HG02943 (cell line): ENCODE data around the gene LCTL.

Experiments used
- ATAC-seq: cut with Tn5 transposase; IDR thresholded peaks from one replicate; pipeline ENCODE4 v1.9.1; 2021; ENCODE audit warnings: mild to moderate bottlenecking, low read depth, moderate library complexity; ENCODE audit not compliant: unreplicated experiment

LCTL gene

DNA sequence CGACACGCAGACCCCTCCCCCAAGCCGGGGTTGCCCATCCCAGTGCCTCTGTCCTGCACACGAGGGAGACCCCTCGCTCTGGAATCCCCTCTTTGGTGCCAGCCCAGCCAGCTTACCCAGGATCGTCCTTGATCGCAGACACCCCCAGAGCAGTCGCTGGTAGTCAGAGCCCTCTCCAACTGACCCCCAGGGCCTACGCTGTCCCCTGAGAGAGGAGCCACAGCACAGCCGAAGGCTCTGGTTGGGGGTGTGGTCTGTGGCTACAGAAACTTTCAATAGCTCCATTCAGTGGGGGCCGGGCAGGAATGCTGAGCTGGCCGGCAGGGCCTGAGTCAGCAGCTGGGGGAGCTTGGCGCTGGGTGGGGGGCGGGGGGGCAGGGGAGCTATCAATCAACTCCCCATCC, at the start of gene LCTL:
Gene LCTL (minus strand): TSS at position 258 of the 404 bp plus-strand sequence. CDS start 633 bp downstream, outside the sequence.
- ATAC-seq: no peak

GRCh38 chr15:66614951-66615760, 49.4 kb upstream of the LCTL start:
- ATAC-seq: no peak

- no peak for ATAC-seq
Observed at GRCh38 chr15:66614456-66614855, 48.7 kb upstream of the LCTL start.

- no peak for ATAC-seq
Observed at GRCh38 chr15:66613743-66614142, 47.9 kb upstream of the LCTL start.

GRCh38 chr15:66611257-66612053, 45.7 kb upstream of the LCTL start:
- ATAC-seq: no peak

DNA sequence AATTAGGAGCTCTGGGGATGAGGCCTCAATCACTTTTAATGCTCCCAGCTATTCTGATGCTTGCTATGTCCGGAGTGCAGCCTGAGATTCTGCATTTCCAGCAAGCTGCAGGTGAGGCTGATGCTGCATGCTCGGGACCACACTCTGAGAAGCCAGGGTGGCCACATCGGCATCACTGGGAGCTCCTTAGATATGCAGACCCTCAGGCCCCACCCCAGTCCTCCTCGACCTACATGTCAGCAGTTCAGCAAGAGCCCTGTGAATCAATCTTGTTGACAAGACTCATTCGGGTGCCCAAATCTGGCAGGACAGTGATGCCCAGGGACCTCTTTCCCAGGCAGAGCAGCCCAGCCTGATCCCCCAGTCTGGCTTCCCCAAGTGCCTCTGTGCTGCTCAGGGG, 44.1 kb upstream of the LCTL start:
- ATAC-seq: no peak

DNA sequence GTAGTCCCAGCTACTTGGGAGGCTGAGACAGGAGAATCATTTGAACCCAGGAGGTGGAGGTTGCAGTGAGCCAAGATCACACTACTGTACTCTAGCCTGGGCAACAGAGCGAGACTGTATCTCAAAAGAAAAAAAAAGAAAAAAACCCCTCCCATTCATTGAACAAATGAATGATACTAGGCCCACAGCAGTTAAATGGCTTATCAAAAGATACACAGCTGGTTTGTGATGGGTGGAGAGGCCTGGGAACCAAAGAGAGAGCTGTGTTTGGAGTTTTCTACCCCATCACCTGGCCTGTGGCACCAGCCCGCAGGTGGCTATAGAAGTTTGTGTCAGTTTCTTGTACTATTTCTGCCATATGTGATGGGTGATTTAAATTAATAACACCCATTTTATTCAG, 43.1 kb upstream of the LCTL start:
- no peak for ATAC-seq

- ATAC-seq: no peak
Observed at GRCh38 chr15:66608159-66608558, 42.4 kb upstream of the LCTL start.

DNA sequence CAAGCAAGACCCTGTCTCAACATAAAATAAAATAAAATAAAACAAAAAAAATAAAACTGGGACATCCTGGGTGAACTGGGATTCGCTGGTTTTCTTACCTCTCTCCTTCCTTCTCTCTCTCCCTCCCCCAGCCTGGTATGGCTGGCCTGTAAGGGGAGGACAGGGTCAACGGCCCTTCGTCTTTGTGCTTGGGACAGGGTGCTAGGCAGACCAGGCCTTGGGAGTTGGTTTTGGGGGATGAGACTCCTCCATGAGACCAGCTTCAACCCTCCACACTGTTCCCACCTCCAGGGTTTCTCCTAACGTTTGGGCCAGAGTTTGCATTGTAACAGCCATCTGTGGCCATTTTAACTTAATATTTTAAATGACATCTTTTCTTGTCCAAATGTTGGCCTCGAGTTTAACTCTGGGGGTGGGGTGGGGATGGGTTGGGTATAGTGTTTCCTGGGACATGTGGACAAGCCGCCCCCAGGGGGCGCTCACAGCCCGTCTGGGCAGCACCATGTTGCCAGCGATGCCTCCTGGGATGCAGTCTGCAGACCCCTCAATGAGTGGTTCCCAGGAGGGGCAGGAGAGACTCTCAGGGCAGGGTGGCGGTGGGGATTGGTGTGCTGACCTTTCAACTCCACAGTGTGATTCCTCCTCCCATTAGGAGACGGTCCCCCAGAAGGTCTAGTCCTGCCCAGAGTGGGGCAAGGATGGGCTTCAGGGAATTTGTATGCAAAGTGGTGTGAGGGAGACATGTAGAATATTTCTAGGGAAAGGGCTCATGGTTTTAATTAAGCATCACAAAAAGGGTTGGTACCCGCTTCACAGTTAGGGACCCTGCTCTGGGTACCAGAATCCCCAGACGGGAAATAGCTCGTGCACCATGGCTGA, 37.7 kb upstream of the LCTL start:
- no peak for ATAC-seq

GRCh38 chr15:66601521-66601920, 35.7 kb upstream of the LCTL start:
- ATAC-seq: no peak

GRCh38 chr15:66600240-66600627, 34.4 kb upstream of the LCTL start:
- no peak for ATAC-seq

GRCh38 chr15:66599536-66600239, 33.9 kb upstream of the LCTL start:
- no peak for ATAC-seq

DNA sequence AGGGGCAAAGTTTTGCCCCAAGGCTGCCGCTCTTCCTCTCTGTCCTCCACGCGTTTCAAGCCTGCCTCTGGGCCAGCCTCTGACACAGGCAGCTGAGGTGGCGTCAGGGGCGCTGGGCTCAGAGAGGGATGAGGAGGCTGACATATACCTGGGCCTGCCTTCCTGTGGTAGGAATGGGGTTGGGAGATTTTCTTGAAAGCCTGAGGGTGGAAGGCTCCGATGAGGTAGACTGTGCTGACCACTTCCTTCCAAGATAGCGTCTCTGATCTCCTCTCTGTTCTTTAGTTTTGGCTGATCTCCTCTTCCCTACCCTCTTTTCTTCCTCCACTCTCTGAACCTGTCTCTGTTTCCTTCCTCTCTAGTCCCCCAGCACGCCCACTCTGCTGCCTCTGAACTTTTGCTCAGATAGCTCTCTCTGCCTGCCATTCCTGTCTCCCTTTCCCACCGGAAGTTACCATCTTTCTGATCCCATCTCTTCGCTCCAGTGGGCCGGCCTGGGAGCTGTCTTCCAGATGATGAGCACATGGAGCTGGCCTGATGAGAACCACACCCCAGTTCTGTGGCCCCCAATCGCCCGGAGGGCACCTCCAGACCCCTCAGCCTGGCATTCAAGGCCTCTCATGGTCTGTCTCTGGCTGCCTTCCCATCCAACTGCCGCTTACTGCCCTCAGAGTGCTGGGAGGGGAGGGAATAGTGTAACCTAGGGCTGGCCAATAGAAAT, 32.5 kb upstream of the LCTL start:
- ATAC-seq: no peak

GRCh38 chr15:66595931-66596545, 30.2 kb upstream of the LCTL start:
- ATAC-seq: no peak

DNA sequence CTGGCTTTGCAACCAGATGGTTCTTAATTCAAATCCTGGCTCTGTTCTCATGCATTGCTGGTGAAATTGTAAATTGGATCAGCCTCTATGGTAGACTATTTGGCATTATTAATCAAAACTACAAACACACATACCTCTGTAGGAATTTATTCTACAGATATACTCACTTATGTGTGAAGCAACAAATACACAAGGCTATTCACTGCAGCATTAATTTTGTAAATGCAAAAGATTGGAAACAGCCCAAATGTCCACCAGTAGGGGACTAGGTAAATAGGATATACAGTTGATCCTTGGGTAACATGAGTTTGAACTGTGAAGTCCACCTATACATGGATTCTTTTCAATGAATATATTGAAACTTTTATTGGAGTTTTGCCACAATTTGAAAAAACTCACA, 29.5 kb upstream of the LCTL start:
- no peak for ATAC-seq

DNA sequence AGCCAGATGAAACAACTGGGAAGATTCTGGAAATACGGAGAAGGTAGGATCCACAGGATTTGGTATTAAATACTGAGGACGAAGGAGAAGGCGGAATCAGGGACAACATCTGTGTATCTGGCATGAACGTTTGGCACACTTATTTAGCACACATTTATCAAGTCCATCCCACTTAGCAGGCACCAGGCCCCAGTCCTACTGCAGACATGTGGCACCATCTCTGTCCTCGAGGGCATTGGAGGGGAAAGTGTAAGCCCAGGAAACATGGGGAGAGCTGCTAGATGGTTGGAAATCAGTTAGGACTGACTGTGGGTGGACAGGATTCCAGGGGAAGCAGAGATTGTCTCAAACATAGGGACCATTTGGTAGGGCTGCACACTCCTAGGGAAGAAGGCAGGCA, 29.0 kb upstream of the LCTL start:
- ATAC-seq: no peak

DNA sequence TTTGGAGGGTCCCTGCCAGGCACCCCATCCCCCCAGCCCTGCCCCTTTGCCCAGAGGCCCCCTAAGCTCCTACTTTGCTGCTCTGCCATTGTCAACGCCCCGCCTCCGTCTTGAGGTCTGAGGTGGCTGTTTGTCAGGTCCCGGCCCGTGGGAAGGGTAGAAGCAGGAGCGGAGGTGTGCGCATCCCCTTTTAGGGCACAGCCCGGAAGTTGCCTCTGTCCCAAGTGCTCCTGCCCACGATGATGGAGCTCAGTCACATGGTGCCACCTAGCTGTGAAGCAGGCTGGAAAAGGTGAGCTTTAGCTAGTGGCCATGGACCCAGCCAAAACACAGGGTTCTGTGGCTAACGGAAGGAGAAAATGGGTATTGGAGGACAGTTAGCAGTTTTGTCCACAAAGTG, 28.5 kb upstream of the LCTL start:
- no peak for ATAC-seq

DNA sequence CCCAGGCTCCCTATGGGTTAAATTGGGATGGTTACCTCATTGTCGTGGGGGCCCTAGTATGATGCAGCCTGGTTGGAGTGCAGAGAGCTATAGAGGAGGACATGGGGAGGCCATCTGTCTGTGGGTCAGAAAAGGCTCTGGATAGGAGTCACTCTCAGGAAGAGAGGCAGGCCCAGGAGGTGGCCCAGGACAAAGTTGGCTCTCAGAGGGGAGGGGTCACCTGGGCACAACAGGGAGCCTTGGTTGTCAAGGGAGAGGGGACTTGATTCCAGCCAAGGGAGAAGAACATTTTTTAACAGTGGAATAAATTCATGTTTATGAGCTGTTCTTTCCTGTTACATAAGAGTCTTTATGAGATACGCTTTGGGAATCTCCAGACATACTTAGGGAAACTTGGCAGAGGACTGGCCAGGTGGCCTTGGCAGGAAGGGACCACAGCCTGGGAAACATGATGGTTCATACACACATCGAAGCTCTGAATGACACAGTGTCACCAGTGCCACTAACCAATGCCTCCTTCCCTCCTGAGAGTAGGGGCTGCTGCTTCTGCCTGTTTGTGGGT, 27.5 kb upstream of the LCTL start:
- no peak for ATAC-seq
